Measurements from ENCODE around the gene PACS2. TPM values are rescaled to one million over a fixed set of nuclear protein-coding genes. Genes with fewer than 3 reads are reported as not detected.

Gene PACS2
- total RNA-seq, 4 donors from 2014 or later: 61.5 to 91.1 (median 74.7) TPM

DNA sequence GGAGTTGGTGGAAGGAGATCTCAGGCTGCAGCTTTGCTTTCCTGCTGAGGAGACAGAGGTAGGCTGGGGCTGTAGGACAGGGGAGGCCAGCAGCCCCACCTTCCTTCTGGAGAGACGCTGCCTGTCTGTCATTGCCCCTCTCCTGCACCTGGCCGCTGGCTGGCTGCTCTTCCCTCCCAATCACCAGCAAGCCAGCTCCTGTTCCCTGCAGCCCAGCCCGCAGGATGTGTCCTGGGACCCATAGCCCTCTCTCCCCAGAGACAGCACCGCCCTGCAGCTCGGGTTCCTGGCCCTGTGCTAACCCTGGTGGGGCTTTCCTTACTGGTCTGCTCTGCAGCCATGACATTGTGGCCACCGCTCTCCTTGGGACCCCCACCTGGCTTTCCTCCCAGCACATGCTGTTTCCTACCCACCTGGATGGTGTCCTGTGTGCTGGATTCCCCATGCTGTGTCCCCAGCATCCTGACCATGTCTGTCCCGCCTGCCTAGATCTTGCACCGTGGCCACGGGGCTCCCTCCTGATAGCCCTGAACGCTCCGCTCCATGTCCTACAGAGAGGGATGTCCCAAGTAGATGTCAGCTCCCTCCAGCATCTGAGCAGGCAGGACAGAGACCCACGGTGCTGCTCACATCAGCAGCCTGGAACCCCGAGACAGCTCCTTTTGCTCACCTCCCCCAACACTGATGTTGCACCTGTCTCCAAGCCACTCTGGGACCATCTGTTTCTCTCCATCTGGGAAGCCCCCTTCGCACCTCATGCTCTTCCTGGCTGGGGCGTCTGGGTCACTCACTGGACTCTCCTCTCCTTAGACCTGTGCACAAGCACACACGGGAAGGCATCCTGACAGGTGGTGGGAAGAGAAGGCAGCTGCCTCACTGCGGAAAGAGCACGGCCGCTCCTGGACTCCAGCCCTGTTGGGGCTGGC is 104.0 kb downstream of the PACS2 start:
- no peak for TF ChIP-seq EP300 (IDR thresholded peaks at IDR 0.05)
- no peak for TF ChIP-seq POLR2AphosphoS5 (IDR thresholded peaks at IDR 0.05)
- no peak for TF ChIP-seq CTCF (IDR thresholded peaks at IDR 0.05)
- TF ChIP-seq POLR2A (IDR thresholded peaks at IDR 0.05): no peak
- H3K27me3 ChIP-seq: peaks cover under 1% of the 10 kb centered on the region
- no peaks in the 10 kb centered on the region for H3K9me3 ChIP-seq
- H3K36me3 ChIP-seq: no peaks in the 10 kb centered on the region
- WGBS, 2 donors (ENCODE audit: low coverage in 1 of 2): 69 to 78% methylated on average over 7 to 9 of the region's 19 CpGs
- peak overlapping the region in 2 of 4 donors; percentile 76 to 86 for H3K27ac ChIP-seq
- no peak for ATAC-seq
- peaks cover 0 to 60% (median 33%) of the 10 kb centered on the region in 3 donors for H3K4me1 ChIP-seq
- H3K4me3 ChIP-seq: peak overlapping the region; percentile 42 to 76

DNA sequence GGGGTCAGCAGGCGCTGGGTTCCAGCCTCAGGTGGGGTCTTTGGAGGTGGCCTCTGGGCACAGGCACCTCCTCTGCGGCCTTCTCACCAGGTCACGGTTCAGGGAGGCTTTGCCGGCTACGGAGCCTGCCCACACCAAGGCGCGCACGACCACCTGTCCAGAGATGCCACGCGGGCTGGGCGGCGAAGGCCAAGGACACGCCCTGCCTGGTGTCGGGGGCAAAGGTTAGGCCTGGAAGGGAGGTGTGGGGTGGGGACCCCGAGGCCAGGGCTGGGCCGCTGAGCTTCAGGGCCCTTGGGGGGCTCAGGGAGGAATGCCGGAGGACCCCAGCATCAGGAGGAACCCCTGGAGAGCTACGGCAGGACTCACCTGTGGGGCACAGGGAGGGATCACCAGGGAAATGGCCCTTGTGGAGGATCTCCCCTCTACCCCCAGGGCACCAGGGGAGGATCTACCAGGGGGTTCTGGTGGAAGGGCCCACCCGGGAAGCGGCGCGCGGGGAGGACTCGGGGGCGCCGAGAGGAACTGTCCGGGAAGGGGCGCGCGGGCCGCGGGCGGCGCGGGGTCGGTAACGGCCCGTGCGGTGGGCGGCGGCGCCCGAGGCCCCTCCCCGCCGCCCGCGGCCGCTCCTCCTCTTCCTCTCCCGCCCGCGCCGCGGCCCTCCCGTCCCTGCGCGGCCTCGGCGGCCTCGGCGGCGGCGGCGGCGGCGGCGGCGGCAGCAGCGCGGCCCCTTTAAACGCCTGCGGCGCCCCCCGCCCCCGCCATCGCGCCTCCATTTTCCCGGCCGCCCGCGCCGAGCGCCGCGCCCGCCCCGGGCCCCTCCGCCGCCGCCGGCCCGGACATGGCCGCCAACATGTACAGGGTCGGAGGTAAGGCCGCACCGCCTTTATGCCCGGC is 104.9 kb downstream of the PACS2 start, which contains the start of gene MTA1:
Gene MTA1, plus strand, starts transcription at position 633 of the 897 bp plus-strand sequence. Its CDS starts 209 bp downstream, at position 842.
- no peaks in the 10 kb centered on the region for H3K27me3 ChIP-seq
- peak; percentile 65 for ATAC-seq
- TF ChIP-seq EP300 (IDR thresholded peaks at IDR 0.05): no peak
- TF ChIP-seq POLR2A (IDR thresholded peaks at IDR 0.05): no peak
- TF ChIP-seq CTCF (IDR thresholded peaks at IDR 0.05): no peak
- TF ChIP-seq POLR2AphosphoS5 (IDR thresholded peaks at IDR 0.05): no peak
- H3K9me3 ChIP-seq: no peaks in the 10 kb centered on the region
- peak within 1 kb of the TSS; percentile 76 to 90 for H3K4me3 ChIP-seq
- H3K4me1 ChIP-seq: peaks cover 0 to 57% (median 33%) of the 10 kb centered on the region in 3 donors
- no peaks in the 10 kb centered on the region for H3K36me3 ChIP-seq
- 80% methylated on average over 2 of the region's 96 CpGs; no CpG with 5 or more reads in 1 of the 2 donors for WGBS, 2 donors (ENCODE audit: low coverage in 1 of 2)
- peak within 1 kb of the TSS; percentile 37 to 87 (median 81) for H3K27ac ChIP-seq

- peaks cover 0 to 53% (median 33%) of the 10 kb centered on the region in 3 donors for H3K4me1 ChIP-seq
- peaks cover 0 to 5% of the 10 kb centered on the region in 2 donors for H3K36me3 ChIP-seq
- H3K4me3 ChIP-seq: peak overlapping the region; percentile 76 to 90
- TF ChIP-seq POLR2AphosphoS5 (IDR thresholded peaks at IDR 0.05) (no peak), POLR2A (IDR thresholded peaks at IDR 0.05) (no peak), EP300 (IDR thresholded peaks at IDR 0.05) (no peak), CTCF (IDR thresholded peaks at IDR 0.05) (no peak)
- no peaks in the 10 kb centered on the region for H3K9me3 ChIP-seq
- WGBS, 2 donors (ENCODE audit: low coverage in 1 of 2): 5% methylated on average over 4 of the region's 67 CpGs; no CpG with 5 or more reads in 1 of the 2 donors
- H3K27me3 ChIP-seq: no peaks in the 10 kb centered on the region
- ATAC-seq: no peak
- H3K27ac ChIP-seq: peak overlapping the region; percentile 37 to 87 (median 79)
Measured at GRCh38 chr14:105420101-105420973, 105.8 kb downstream of the PACS2 start.

DNA sequence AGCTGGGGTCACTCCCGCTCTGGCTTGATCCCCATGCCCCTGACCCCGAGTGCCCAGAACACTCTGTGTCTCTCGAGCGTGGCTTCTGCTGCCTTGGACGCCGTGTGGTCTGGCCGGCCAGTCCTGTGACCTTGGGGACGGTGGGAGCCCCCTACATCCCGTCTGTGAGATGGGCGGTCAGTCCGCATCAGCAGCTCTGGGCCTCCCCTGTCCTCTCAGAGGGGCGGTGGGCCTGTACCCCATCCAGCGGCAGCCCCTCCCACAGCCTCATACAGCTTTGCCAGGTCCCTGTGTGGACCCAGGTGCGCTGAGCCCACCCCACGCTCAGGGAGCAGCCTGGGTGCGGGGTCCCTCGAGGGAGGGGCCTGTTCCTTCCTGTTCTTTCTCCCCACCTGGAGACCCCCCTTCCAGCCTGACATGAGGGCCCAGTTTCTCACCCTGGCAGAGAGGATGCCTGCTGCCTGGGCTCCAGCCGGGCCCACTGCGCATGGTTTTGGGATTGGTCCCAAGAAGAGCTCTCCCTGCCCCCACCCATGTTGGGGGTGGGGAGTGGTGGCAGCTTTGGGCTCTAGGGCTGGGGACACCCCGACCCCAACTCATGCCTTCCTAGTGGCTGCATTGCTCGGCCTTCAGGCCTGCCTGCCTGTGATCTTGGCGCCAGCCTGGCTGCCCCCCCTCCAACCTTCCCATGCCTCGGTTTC is 106.6 kb downstream of the PACS2 start:
- WGBS, 2 donors (ENCODE audit: low coverage in 1 of 2): 20 to 40% methylated on average over 2 to 5 of the region's 23 CpGs
- H3K36me3 ChIP-seq: peaks cover 0 to 11% of the 10 kb centered on the region in 2 donors
- H3K4me3 ChIP-seq: peak overlapping the region; percentile 76 to 90
- H3K27me3 ChIP-seq: no peaks in the 10 kb centered on the region
- H3K4me1 ChIP-seq: peaks cover 0 to 46% (median 30%) of the 10 kb centered on the region in 3 donors
- no peak for ATAC-seq
- H3K27ac ChIP-seq: peak overlapping the region; percentile 37 to 87 (median 79)
- H3K9me3 ChIP-seq: no peaks in the 10 kb centered on the region
- TF ChIP-seq EP300 (IDR thresholded peaks at IDR 0.05) (no peak), POLR2A (IDR thresholded peaks at IDR 0.05) (no peak), POLR2AphosphoS5 (IDR thresholded peaks at IDR 0.05) (no peak), CTCF (IDR thresholded peaks at IDR 0.05) (no peak)
